Activated CD8-positive, alpha-beta T cell treated with anti-CD3 and anti-CD28 coated beads, Interleukin-2, amount 10 ng/mL, durations not matched to agents 7 days and 5 days (primary cell): ENCODE results near the gene CBFA2T3. TPM values are rescaled to one million over a fixed set of nuclear protein-coding genes. Genes with fewer than 3 reads are reported as not detected.

Experiments used
- ATAC-seq: fragments of 150-1000 bp; cut with Tn5 transposase; one replicate; pipeline ENCODE4 v1.10.0; 2021; ENCODE audit warnings: moderate library complexity
- CTCF ChIA-PET: fragments of 350-600 bp; sonication (Branson Sonifier 250); formaldehyde crosslinking; loops from one replicate; lab custom pipeline; 2021; ENCODE audit warnings: antibody characterized with exemption; lab: Charles Lee
- POLR2A ChIA-PET: fragments of 350-600 bp; sonication (Branson Sonifier 250); formaldehyde crosslinking; loops from one replicate; lab custom pipeline; 2021; ENCODE audit warnings: antibody characterized with exemption; lab: Charles Lee
- DNase-seq: peaks from one replicate; pipeline ENCODE4 v3.0.0-alpha.2; 2020
- H3K27ac Mint-ChIP-seq: one replicate; pipeline ENCODE4 v1.8.0; 2021; ENCODE audit warnings: mild to moderate bottlenecking, mixed read lengths
- H3K27me3 Mint-ChIP-seq: one replicate; pipeline ENCODE4 v1.8.0; 2021; ENCODE audit warnings: low read depth, mixed read lengths
- H3K36me3 Mint-ChIP-seq: one replicate; pipeline ENCODE4 v1.8.0; 2021; ENCODE audit warnings: low read depth, mixed read lengths
- H3K4me1 Mint-ChIP-seq: one replicate; pipeline ENCODE4 v1.8.0; 2021; ENCODE audit warnings: low read depth, mixed read lengths
- H3K4me3 Mint-ChIP-seq: one replicate; pipeline ENCODE4 v1.8.0; 2021; ENCODE audit warnings: mild to moderate bottlenecking, mixed read lengths
- H3K9me3 Mint-ChIP-seq: one replicate; pipeline ENCODE4 v1.8.0; 2022; ENCODE audit warnings: mixed read lengths; ENCODE audit not compliant: insufficient read depth
- total RNA-seq, 2 experiments: library from RNA; stranded (reverse); gene quantifications; one replicate each; pipeline ENCODE4 v1.2.3, GENCODE V29; 2021

CBFA2T3 gene
- total RNA-seq, 2 experiments from 2014 or later, result not detected

GRCh38 chr16:88871349-88871702 lies 105.7 kb downstream of the CBFA2T3 start:
- POLR2A ChIA-PET, result no interaction called here
- DNase-seq, result no peak
- CTCF ChIA-PET, result no interaction called here
- Mint-ChIP-seq H3K4me3 (no peak overlapping the region), H3K9me3 (no peaks in the 10 kb centered on the region), H3K4me1 (no peaks in the 10 kb centered on the region), H3K36me3 (no peaks in the 10 kb centered on the region), H3K27ac (no peak overlapping the region), H3K27me3 (peaks cover 9% of the 10 kb centered on the region)
- ATAC-seq, result no peak

DNA sequence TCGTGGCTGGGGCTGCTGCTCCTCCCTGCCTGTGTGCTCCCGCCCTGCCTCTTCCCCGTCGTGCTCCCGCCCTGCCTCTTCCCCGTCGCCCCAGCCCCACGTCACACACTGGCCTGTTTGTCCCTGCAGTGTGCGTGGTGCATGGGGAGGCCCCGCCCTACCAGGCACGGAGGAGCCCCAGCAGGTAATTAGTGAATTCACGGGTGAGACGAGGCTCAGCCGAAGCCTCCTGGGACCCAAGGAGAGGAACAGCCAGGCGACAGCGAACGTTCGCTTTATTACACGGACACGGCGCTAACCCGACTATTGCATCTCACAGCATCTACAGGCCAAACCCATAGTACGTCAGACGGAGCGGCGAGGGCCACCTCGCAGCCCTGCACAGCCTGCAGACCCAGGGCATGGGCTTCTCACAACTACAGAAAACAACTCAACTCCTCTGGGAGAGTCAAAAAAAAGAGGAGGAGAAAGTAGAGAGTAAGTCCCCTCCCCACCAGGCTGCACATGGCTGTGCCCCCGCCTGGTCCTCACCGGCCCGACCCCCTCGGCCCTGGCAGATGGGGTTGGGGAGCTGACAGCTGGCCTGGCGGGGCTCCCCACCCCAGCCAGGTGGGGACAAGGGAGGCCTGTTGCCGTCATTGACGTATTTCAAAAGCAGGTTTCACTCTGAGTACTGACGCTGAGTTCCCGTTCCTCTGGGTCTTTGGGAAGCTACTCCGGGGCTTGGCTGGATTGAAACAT lies 106.2 kb downstream of the CBFA2T3 start:
- no peak for DNase-seq

GRCh38 chr16:88869673-88869980 lies 107.4 kb downstream of the CBFA2T3 start:
- Mint-ChIP-seq H3K9me3 (no peaks in the 10 kb centered on the region), H3K36me3 (no peaks in the 10 kb centered on the region), H3K27me3 (peaks cover 9% of the 10 kb centered on the region), H3K4me1 (no peaks in the 10 kb centered on the region), H3K4me3 (no peak overlapping the region), H3K27ac (no peak overlapping the region)
- ATAC-seq, result no peak
- CTCF ChIA-PET, result no interaction called here
- DNase-seq, result no peak
- POLR2A ChIA-PET, result no interaction called here

More for the DNA sequence above, 106.2 kb downstream of the CBFA2T3 start:
- ATAC-seq, result no peak
- Mint-ChIP-seq H3K27me3 (peaks cover 9% of the 10 kb centered on the region), H3K4me1 (no peaks in the 10 kb centered on the region), H3K4me3 (no peak overlapping the region), H3K27ac (no peak overlapping the region), H3K9me3 (no peaks in the 10 kb centered on the region), H3K36me3 (no peaks in the 10 kb centered on the region)
- ChIA-PET CTCF (no interaction called here), POLR2A (no interaction called here)

- ATAC-seq (no peak), DNase-seq (no peak)
- Mint-ChIP-seq H3K27ac (no peak overlapping the region), H3K36me3 (no peaks in the 10 kb centered on the region), H3K9me3 (no peaks in the 10 kb centered on the region), H3K4me1 (no peaks in the 10 kb centered on the region), H3K27me3 (peaks cover 9% of the 10 kb centered on the region), H3K4me3 (no peak overlapping the region)
- ChIA-PET CTCF (no interaction called here), POLR2A (no interaction called here)
Observed at GRCh38 chr16:88868974-88869672, 107.9 kb downstream of the CBFA2T3 start.

GRCh38 chr16:88867581-88868246 lies 109.3 kb downstream of the CBFA2T3 start:
- no peaks in the 10 kb centered on the region for H3K4me1 Mint-ChIP-seq
- POLR2A ChIA-PET, result no interaction called here
- H3K9me3 Mint-ChIP-seq, result no peaks in the 10 kb centered on the region
- peaks cover 9% of the 10 kb centered on the region for H3K27me3 Mint-ChIP-seq
- CTCF ChIA-PET, result no interaction called here
- H3K36me3 Mint-ChIP-seq, result no peaks in the 10 kb centered on the region
- DNase-seq (no peak), ATAC-seq (no peak)
- H3K27ac Mint-ChIP-seq, result no peak overlapping the region
- H3K4me3 Mint-ChIP-seq, result no peak overlapping the region

- Mint-ChIP-seq H3K27ac (no peak within 1 kb of the TSS), H3K4me3 (no peak within 1 kb of the TSS), H3K36me3 (no peaks in the 10 kb centered on the region), H3K4me1 (no peaks in the 10 kb centered on the region), H3K9me3 (no peaks in the 10 kb centered on the region), H3K27me3 (peaks cover 8% of the 10 kb centered on the region)
- POLR2A ChIA-PET, result no interaction called here
- DNase-seq (no peak), ATAC-seq (no peak)
- CTCF ChIA-PET, result no interaction called here
Observed at GRCh38 chr16:88866151-88866920, 110.7 kb downstream of the CBFA2T3 start, which contains the start of gene PABPN1L. PABPN1L (minus strand) TSS chr16:88866660; CDS start chr16:88866606, 54 bp downstream.

- no peaks in the 10 kb centered on the region for H3K4me1 Mint-ChIP-seq
- no peak for DNase-seq
- ATAC-seq, result no peak
- H3K27me3 Mint-ChIP-seq, result peaks cover 3% of the 10 kb centered on the region
- no peak overlapping the region for H3K27ac Mint-ChIP-seq
- H3K36me3 Mint-ChIP-seq, result peaks cover 5% of the 10 kb centered on the region
- ChIA-PET POLR2A (no interaction called here), CTCF (no interaction called here)
- no peaks in the 10 kb centered on the region for H3K9me3 Mint-ChIP-seq
- no peak overlapping the region for H3K4me3 Mint-ChIP-seq
Observed at GRCh38 chr16:88865742-88866141, 111.3 kb downstream of the CBFA2T3 start.

DNA sequence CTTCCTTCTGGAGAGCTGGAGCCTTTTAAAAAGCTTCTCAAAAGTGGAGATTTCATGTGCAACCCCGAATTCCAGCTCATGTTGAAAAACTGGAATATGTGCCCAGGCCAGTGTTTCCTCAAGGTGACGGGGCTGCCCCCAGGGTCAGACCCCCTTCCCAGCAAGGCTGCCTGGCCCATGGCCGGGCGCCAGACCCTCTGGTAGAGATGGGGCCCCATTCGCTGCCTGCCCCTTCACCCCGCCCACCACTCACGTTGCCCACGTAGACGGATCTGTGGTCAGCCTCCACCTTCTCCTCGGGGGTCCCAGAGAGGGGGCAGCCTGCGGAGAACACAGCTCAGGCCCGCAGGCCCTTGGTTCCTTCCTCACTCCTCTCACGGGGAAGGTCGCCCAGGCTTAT lies 111.7 kb downstream of the CBFA2T3 start:
- Mint-ChIP-seq H3K27me3 (no peaks in the 10 kb centered on the region), H3K4me3 (no peak overlapping the region), H3K27ac (no peak overlapping the region), H3K9me3 (no peaks in the 10 kb centered on the region), H3K36me3 (peaks cover 7% of the 10 kb centered on the region), H3K4me1 (no peaks in the 10 kb centered on the region)
- no peak for DNase-seq
- POLR2A ChIA-PET, result no interaction called here
- ATAC-seq, result no peak
- CTCF ChIA-PET, result no interaction called here

GRCh38 chr16:88864521-88864920 lies 112.5 kb downstream of the CBFA2T3 start:
- ATAC-seq (no peak), DNase-seq (no peak)
- Mint-ChIP-seq H3K4me3 (no peak overlapping the region), H3K27me3 (no peaks in the 10 kb centered on the region), H3K27ac (no peak overlapping the region), H3K36me3 (peaks cover 13% of the 10 kb centered on the region), H3K4me1 (no peaks in the 10 kb centered on the region), H3K9me3 (no peaks in the 10 kb centered on the region)
- ChIA-PET POLR2A (interaction anchor here (1.6 kb wide), 1 partner anchor 9 kb away, joined by 3 read pairs; no protein-coding TSS in a partner anchor), CTCF (no interaction called here)

- no peak for DNase-seq
- ChIA-PET CTCF (no interaction called here), POLR2A (interaction anchor here (0.6 to 1.6 kb wide), 2 partner anchors 9 to 353 kb away, joined by 3 read pairs; partner anchors contain the start of gene ZNF778)
Observed at GRCh38 chr16:88864099-88864498, 112.9 kb downstream of the CBFA2T3 start.

GRCh38 chr16:88863426-88863825 lies 113.6 kb downstream of the CBFA2T3 start:
- POLR2A ChIA-PET, result interaction anchor here (0.6 to 1.6 kb wide), 2 partner anchors 8 to 354 kb away, joined by 3 read pairs; partner anchors contain the start of gene ZNF778
- H3K27ac Mint-ChIP-seq, result no peak overlapping the region
- CTCF ChIA-PET, result no interaction called here
- peaks cover 19% of the 10 kb centered on the region for H3K36me3 Mint-ChIP-seq
- H3K4me3 Mint-ChIP-seq, result no peak overlapping the region
- no peaks in the 10 kb centered on the region for H3K27me3 Mint-ChIP-seq
- ATAC-seq (no peak), DNase-seq (no peak)
- no peaks in the 10 kb centered on the region for H3K9me3 Mint-ChIP-seq
- H3K4me1 Mint-ChIP-seq, result peaks cover 2% of the 10 kb centered on the region

More at GRCh38 chr16:88864099-88864498, 112.9 kb downstream of the CBFA2T3 start:
- no peak for ATAC-seq
- no peaks in the 10 kb centered on the region for H3K4me1 Mint-ChIP-seq
- no peaks in the 10 kb centered on the region for H3K27me3 Mint-ChIP-seq
- H3K27ac Mint-ChIP-seq, result no peak overlapping the region
- H3K36me3 Mint-ChIP-seq, result peaks cover 15% of the 10 kb centered on the region
- H3K4me3 Mint-ChIP-seq, result no peak overlapping the region
- no peaks in the 10 kb centered on the region for H3K9me3 Mint-ChIP-seq
